Measurements from ENCODE around the gene SIK2. TPM values are rescaled to one million over a fixed set of nuclear protein-coding genes. Genes with fewer than 3 reads are reported as not detected.

The SIK2 gene
- total RNA-seq, 1 donor from 2014 or later = 43.0 TPM

GRCh38 chr11:111582163-111582562 lies 20.1 kb upstream of the SIK2 start:
- H3K27me3 Mint-ChIP-seq = no peaks in the 10 kb centered on the region
- no peak for TF ChIP-seq CTCF (IDR thresholded peaks at IDR 0.05; ENCODE audit: unreplicated experiment)
- DNase-seq (ENCODE audit: low spot score, unreplicated experiment) = no peak
- no peaks in the 10 kb centered on the region for H3K36me3 Mint-ChIP-seq (ENCODE audit: insufficient read depth)
- H3K9me3 Mint-ChIP-seq (ENCODE audit: low read depth) = no peaks in the 10 kb centered on the region
- H3K4me1 Mint-ChIP-seq (ENCODE audit: low read depth) = peaks cover 1% of the 10 kb centered on the region
- no peak overlapping the region for H3K27ac Mint-ChIP-seq
- H3K4me3 Mint-ChIP-seq (ENCODE audit: low read depth) = no peak overlapping the region

GRCh38 chr11:111582881-111583280 lies 19.4 kb upstream of the SIK2 start:
- Mint-ChIP-seq H3K4me1 (ENCODE audit: low read depth) (peaks cover 1% of the 10 kb centered on the region), H3K27me3 (no peaks in the 10 kb centered on the region), H3K9me3 (ENCODE audit: low read depth) (no peaks in the 10 kb centered on the region), H3K36me3 (ENCODE audit: insufficient read depth) (no peaks in the 10 kb centered on the region), H3K27ac (no peak overlapping the region), H3K4me3 (ENCODE audit: low read depth) (no peak overlapping the region)
- no peak for DNase-seq (ENCODE audit: low spot score, unreplicated experiment)
- no peak for TF ChIP-seq CTCF (IDR thresholded peaks at IDR 0.05; ENCODE audit: unreplicated experiment)

GRCh38 chr11:111585371-111585770 lies 16.9 kb upstream of the SIK2 start:
- H3K4me1 Mint-ChIP-seq (ENCODE audit: low read depth) = peaks cover 1% of the 10 kb centered on the region
- no peak for TF ChIP-seq CTCF (IDR thresholded peaks at IDR 0.05; ENCODE audit: unreplicated experiment)
- no peak for DNase-seq (ENCODE audit: low spot score, unreplicated experiment)
- H3K36me3 Mint-ChIP-seq (ENCODE audit: insufficient read depth) = no peaks in the 10 kb centered on the region
- H3K9me3 Mint-ChIP-seq (ENCODE audit: low read depth) = no peaks in the 10 kb centered on the region
- no peak overlapping the region for H3K4me3 Mint-ChIP-seq (ENCODE audit: low read depth)
- H3K27ac Mint-ChIP-seq = no peak overlapping the region
- no peaks in the 10 kb centered on the region for H3K27me3 Mint-ChIP-seq

GRCh38 chr11:111586388-111586831 lies 15.8 kb upstream of the SIK2 start:
- TF ChIP-seq CTCF (IDR thresholded peaks at IDR 0.05; ENCODE audit: unreplicated experiment) = peak; percentile 67
- no peak for DNase-seq (ENCODE audit: low spot score, unreplicated experiment)

GRCh38 chr11:111589114-111589513 lies 13.1 kb upstream of the SIK2 start:
- Mint-ChIP-seq H3K36me3 (ENCODE audit: insufficient read depth) (no peaks in the 10 kb centered on the region), H3K4me1 (ENCODE audit: low read depth) (no peaks in the 10 kb centered on the region), H3K27ac (no peak overlapping the region), H3K9me3 (ENCODE audit: low read depth) (no peaks in the 10 kb centered on the region), H3K4me3 (ENCODE audit: low read depth) (no peak overlapping the region), H3K27me3 (no peaks in the 10 kb centered on the region)
- TF ChIP-seq CTCF (IDR thresholded peaks at IDR 0.05; ENCODE audit: unreplicated experiment) = no peak
- DNase-seq (ENCODE audit: low spot score, unreplicated experiment) = no peak

More at GRCh38 chr11:111586388-111586831, 15.8 kb upstream of the SIK2 start:
- no peaks in the 10 kb centered on the region for H3K27me3 Mint-ChIP-seq
- no peaks in the 10 kb centered on the region for H3K36me3 Mint-ChIP-seq (ENCODE audit: insufficient read depth)
- no peak overlapping the region for H3K27ac Mint-ChIP-seq
- H3K4me3 Mint-ChIP-seq (ENCODE audit: low read depth) = no peak overlapping the region
- H3K9me3 Mint-ChIP-seq (ENCODE audit: low read depth) = no peaks in the 10 kb centered on the region
- H3K4me1 Mint-ChIP-seq (ENCODE audit: low read depth) = peaks cover 1% of the 10 kb centered on the region

Measured in progenitor cell of endocrine pancreas (in vitro differentiated cells).